ENCODE measurements around the gene TSPAN11. TPM values are rescaled to one million over a fixed set of nuclear protein-coding genes. Genes with fewer than 3 reads are reported as not detected.

TSPAN11 gene
- total RNA-seq, 1 experiment from 2014 or later = 4.6 TPM

DNA sequence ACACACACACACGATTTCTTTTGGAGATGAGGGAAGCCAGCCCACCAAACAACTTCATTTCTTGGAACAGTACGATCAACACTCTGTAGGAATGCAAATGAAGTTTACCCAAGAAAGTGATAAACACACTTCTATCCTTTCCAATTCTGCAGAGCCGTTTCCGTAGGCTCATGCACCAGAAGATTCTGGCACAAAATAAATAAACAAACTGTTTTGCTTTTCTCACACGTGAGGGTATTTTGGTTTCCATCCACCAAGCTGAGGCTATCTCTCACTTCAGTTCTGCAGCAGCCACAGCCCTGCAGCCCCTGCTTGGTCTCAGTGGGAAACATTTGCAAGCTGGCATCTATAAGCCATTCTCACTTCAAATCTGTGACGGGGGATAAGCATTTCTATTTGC lies 15.3 kb upstream of the TSPAN11 start:
- Mint-ChIP-seq H3K27ac (no peak overlapping the region), H3K4me3 (no peak overlapping the region), H3K9me3 (peaks cover 9% of the 10 kb centered on the region), H3K27me3 (ENCODE audit: low read depth) (peaks cover 10% of the 10 kb centered on the region; the same call in 1 of the 2 replicates), H3K36me3 (0 out of 2 replicates have a peak, but pooled peaks cover 6% of the 10 kb centered on the region), H3K4me1 (peaks cover 34% of the 10 kb centered on the region)
- DNase-seq (ENCODE audit: low spot score) (no peak), ATAC-seq (no peak)
- ChIA-PET CTCF (no interaction called here), POLR2A (no interaction called here)
- TF ChIP-seq, protein P1, sequence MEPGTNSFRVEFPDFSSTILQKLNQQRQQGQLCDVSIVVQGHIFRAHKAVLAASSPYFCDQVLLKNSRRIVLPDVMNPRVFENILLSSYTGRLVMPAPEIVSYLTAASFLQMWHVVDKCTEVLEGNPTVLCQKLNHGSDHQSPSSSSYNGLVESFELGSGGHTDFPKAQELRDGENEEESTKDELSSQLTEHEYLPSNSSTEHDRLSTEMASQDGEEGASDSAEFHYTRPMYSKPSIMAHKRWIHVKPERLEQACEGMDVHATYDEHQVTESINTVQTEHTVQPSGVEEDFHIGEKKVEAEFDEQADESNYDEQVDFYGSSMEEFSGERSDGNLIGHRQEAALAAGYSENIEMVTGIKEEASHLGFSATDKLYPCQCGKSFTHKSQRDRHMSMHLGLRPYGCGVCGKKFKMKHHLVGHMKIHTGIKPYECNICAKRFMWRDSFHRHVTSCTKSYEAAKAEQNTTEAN (CRISPR knock-in tag; IDR thresholded peaks at IDR 0.05) = no peak
- no peak for TF ChIP-seq PRRX2 (CRISPR knock-in tag; IDR thresholded peaks at IDR 0.05)
- TF ChIP-seq ATF1 (CRISPR knock-in tag; IDR thresholded peaks at IDR 0.05) = no peak
- no peak for TF ChIP-seq TEAD4 (CRISPR knock-in tag; IDR thresholded peaks at IDR 0.05)
- TF ChIP-seq, protein P2, sequence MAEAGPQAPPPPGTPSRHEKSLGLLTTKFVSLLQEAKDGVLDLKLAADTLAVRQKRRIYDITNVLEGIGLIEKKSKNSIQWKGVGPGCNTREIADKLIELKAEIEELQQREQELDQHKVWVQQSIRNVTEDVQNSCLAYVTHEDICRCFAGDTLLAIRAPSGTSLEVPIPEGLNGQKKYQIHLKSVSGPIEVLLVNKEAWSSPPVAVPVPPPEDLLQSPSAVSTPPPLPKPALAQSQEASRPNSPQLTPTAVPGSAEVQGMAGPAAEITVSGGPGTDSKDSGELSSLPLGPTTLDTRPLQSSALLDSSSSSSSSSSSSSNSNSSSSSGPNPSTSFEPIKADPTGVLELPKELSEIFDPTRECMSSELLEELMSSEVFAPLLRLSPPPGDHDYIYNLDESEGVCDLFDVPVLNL (CRISPR knock-in tag; IDR thresholded peaks at IDR 0.05; ENCODE audit: borderline replicate concordance, low read depth) = no peak
- TF ChIP-seq, protein P3, sequence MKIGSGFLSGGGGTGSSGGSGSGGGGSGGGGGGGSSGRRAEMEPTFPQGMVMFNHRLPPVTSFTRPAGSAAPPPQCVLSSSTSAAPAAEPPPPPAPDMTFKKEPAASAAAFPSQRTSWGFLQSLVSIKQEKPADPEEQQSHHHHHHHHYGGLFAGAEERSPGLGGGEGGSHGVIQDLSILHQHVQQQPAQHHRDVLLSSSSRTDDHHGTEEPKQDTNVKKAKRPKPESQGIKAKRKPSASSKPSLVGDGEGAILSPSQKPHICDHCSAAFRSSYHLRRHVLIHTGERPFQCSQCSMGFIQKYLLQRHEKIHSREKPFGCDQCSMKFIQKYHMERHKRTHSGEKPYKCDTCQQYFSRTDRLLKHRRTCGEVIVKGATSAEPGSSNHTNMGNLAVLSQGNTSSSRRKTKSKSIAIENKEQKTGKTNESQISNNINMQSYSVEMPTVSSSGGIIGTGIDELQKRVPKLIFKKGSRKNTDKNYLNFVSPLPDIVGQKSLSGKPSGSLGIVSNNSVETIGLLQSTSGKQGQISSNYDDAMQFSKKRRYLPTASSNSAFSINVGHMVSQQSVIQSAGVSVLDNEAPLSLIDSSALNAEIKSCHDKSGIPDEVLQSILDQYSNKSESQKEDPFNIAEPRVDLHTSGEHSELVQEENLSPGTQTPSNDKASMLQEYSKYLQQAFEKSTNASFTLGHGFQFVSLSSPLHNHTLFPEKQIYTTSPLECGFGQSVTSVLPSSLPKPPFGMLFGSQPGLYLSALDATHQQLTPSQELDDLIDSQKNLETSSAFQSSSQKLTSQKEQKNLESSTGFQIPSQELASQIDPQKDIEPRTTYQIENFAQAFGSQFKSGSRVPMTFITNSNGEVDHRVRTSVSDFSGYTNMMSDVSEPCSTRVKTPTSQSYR (CRISPR knock-in tag; IDR thresholded peaks at IDR 0.05) = no peak
- TF ChIP-seq, protein P4, sequence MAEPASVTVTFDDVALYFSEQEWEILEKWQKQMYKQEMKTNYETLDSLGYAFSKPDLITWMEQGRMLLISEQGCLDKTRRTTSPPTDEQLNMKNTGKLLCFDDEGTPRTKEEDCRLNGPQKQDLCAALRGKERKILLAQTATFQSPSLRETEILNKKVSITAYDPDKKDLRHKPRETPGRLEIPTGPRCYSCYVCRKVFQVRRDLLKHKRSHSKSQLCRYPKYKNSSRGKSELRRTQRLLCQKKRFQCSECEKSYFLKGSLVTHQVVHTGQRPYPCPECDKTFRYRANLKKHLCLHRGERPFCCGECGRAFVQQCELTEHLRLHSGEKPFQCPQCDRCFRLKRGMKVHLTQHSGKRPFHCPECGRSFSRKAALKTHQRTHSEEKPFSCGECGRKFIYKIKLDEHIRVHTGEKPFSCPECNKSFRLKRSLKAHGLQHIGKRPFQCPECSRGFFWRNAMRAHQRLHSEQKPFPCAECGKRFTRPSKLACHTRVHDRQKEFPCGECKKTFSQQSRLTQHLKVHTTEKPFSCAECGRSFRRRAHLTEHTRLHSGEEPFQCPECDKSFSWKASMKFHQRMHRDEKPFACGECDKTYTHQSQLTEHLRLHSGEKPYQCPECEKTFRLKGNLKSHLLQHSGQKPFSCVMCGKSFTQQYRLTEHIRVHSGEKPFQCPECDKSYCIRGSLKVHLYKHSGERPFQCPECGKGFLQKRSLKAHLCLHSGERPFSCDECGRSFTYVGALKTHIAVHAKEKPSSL (CRISPR knock-in tag; conservative IDR thresholded peaks at IDR 0.05) = no peak
- no peak for TF ChIP-seq ZNF121 (CRISPR knock-in tag; IDR thresholded peaks at IDR 0.05)
- TF ChIP-seq, protein P5, sequence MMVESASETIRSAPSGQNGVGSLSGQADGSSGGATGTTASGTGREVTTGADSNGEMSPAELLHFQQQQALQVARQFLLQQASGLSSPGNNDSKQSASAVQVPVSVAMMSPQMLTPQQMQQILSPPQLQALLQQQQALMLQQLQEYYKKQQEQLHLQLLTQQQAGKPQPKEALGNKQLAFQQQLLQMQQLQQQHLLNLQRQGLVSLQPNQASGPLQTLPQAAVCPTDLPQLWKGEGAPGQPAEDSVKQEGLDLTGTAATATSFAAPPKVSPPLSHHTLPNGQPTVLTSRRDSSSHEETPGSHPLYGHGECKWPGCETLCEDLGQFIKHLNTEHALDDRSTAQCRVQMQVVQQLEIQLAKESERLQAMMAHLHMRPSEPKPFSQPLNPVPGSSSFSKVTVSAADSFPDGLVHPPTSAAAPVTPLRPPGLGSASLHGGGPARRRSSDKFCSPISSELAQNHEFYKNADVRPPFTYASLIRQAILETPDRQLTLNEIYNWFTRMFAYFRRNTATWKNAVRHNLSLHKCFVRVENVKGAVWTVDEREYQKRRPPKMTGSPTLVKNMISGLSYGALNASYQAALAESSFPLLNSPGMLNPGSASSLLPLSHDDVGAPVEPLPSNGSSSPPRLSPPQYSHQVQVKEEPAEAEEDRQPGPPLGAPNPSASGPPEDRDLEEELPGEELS (CRISPR knock-in tag; IDR thresholded peaks at IDR 0.05) = no peak
- TF ChIP-seq, protein P6, sequence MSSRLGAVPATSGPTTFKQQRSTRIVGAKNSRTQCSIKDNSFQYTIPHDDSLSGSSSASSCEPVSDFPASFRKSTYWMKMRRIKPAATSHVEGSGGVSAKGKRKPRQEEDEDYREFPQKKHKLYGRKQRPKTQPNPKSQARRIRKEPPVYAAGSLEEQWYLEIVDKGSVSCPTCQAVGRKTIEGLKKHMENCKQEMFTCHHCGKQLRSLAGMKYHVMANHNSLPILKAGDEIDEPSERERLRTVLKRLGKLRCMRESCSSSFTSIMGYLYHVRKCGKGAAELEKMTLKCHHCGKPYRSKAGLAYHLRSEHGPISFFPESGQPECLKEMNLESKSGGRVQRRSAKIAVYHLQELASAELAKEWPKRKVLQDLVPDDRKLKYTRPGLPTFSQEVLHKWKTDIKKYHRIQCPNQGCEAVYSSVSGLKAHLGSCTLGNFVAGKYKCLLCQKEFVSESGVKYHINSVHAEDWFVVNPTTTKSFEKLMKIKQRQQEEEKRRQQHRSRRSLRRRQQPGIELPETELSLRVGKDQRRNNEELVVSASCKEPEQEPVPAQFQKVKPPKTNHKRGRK (CRISPR knock-in tag; IDR thresholded peaks at IDR 0.05; ENCODE audit: borderline replicate concordance) = no peak

DNA sequence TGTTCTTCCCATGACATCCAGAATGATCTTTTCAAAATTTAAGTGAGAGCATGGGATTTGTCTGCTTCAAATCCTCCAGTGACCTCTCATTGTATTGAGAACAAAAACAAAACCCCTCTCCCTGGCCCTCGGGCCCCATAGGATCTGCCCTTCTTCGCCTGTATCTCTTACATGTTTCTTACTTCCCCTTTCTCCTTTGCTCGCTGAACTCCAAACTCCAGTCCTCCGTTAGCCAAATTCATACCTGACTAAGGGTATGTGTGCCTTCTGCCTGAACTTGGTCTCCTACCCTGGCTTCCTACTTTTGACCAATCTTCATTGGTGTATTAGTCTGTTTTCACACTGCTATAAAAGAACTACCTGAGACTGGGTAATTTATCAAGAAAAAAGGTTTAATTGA lies 13.2 kb upstream of the TSPAN11 start:
- Mint-ChIP-seq H3K9me3 (peaks cover 9% of the 10 kb centered on the region), H3K4me1 (peaks cover 49% of the 10 kb centered on the region), H3K4me3 (no peak overlapping the region), H3K27ac (no peak overlapping the region), H3K36me3 (0 out of 2 replicates have a peak, but pooled peaks cover 6% of the 10 kb centered on the region), H3K27me3 (ENCODE audit: low read depth) (peaks cover 10% of the 10 kb centered on the region; the same call in 1 of the 2 replicates)
- POLR2A ChIA-PET = no interaction called here
- CTCF ChIA-PET = no interaction called here
- ATAC-seq = no peak
- no peak for DNase-seq (ENCODE audit: low spot score)
- TF ChIP-seq, protein P7, sequence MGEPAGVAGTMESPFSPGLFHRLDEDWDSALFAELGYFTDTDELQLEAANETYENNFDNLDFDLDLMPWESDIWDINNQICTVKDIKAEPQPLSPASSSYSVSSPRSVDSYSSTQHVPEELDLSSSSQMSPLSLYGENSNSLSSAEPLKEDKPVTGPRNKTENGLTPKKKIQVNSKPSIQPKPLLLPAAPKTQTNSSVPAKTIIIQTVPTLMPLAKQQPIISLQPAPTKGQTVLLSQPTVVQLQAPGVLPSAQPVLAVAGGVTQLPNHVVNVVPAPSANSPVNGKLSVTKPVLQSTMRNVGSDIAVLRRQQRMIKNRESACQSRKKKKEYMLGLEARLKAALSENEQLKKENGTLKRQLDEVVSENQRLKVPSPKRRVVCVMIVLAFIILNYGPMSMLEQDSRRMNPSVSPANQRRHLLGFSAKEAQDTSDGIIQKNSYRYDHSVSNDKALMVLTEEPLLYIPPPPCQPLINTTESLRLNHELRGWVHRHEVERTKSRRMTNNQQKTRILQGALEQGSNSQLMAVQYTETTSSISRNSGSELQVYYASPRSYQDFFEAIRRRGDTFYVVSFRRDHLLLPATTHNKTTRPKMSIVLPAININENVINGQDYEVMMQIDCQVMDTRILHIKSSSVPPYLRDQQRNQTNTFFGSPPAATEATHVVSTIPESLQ (CRISPR knock-in tag; IDR thresholded peaks at IDR 0.05) = no peak
- no peak for TF ChIP-seq OVOL2 (CRISPR knock-in tag; IDR thresholded peaks at IDR 0.05; ENCODE audit: borderline replicate concordance)
- TF ChIP-seq GTF2I (CRISPR knock-in tag; conservative IDR thresholded peaks at IDR 0.05) = no peak
- TF ChIP-seq TEAD4 (CRISPR knock-in tag; IDR thresholded peaks at IDR 0.05) = no peak
- TF ChIP-seq NFATC4 (CRISPR knock-in tag; IDR thresholded peaks at IDR 0.05) = no peak
- TF ChIP-seq, protein P3 (CRISPR knock-in tag; IDR thresholded peaks at IDR 0.05) = no peak
- TF ChIP-seq, protein P8, sequence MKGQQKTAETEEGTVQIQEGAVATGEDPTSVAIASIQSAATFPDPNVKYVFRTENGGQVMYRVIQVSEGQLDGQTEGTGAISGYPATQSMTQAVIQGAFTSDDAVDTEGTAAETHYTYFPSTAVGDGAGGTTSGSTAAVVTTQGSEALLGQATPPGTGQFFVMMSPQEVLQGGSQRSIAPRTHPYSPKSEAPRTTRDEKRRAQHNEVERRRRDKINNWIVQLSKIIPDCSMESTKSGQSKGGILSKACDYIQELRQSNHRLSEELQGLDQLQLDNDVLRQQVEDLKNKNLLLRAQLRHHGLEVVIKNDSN (CRISPR knock-in tag; IDR thresholded peaks at IDR 0.05) = no peak
- no peak for TF ChIP-seq NR2C2 (CRISPR knock-in tag; IDR thresholded peaks at IDR 0.05)
